ENCODE data around the gene BLCAP. TPM values are rescaled to one million over a fixed set of nuclear protein-coding genes. Genes with fewer than 3 reads are reported as not detected.
"Not testable (repeated sequence)": the region's sequence is repeated elsewhere in the genome, so short reads cannot be mapped to it uniquely, and the experiment has no call there.

The BLCAP gene
- total RNA-seq, 4 donors from 2014 or later, result 66.4 to 104 (median 78.1) TPM

DNA sequence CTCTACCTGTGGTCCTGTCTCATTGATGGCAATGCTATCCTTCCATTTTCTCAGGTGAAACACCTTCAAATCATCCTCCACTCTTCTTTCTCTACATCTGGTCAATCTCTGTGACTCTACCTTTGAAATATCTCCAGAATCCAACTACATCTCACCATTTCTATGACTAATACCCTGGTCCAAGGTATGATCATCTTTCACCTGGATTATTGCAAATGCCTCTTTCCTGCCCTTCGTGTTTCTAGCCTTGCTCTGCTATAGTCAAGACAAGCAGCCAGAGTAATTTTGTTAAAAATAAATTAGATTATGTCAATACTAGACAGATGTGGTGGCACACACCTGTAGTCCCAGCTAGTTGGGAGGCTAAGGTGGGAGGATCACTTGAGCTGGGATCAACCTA is 17.8 kb upstream of the BLCAP start:
- TF ChIP-seq CTCF (IDR thresholded peaks at IDR 0.05) (no peak), POLR2A (IDR thresholded peaks at IDR 0.05) (no peak)
- H3K27me3 ChIP-seq, result peaks cover 0 to 4% (median 0%) of the 10 kb centered on the region in 4 donors
- H3K9me3 ChIP-seq, result no peaks in the 10 kb centered on the region
- WGBS, 2 donors, result 67 to 82% methylated on average over 1 of the region's 1 CpG
- H3K27ac ChIP-seq, result no peak overlapping the region
- no peak for DNase-seq
- H3K4me3 ChIP-seq, result no peak overlapping the region
- intact Hi-C loops (cut with DNase I), result no loop called here
- no peaks in the 10 kb centered on the region for H3K4me1 ChIP-seq
- H3K36me3 ChIP-seq, result no peaks in the 10 kb centered on the region

DNA sequence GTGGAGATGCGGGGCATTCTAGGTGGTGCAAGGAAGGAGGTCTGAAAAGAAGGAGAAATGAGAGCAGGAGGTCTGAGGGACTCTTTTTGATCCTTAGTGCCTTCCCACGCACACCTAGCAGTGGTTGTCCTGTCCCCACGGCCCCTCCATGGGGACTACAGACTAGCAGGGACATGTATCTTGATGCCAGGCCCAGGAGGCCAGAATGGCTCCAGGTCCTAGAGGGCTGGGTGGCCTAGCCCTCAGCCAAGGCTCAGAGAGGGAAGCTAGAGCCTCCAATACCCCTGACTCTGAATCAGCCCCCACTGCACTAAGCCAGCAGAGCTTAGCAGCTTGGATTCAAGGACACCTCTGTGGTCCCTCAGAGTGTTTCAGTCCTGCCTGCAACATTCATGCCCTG is 16.7 kb upstream of the BLCAP start:
- peaks cover 0 to 4% (median 0%) of the 10 kb centered on the region in 4 donors for H3K27me3 ChIP-seq
- H3K9me3 ChIP-seq, result no peaks in the 10 kb centered on the region
- 43 to 46% methylated on average over 1 to 3 of the region's 3 CpGs for WGBS, 2 donors
- DNase-seq, result no peak
- intact Hi-C loops (cut with DNase I), result no loop called here
- no peak for TF ChIP-seq POLR2A (IDR thresholded peaks at IDR 0.05)
- no peak for TF ChIP-seq CTCF (IDR thresholded peaks at IDR 0.05)
- no peaks in the 10 kb centered on the region for H3K4me1 ChIP-seq
- no peak overlapping the region for H3K27ac ChIP-seq
- no peak overlapping the region for H3K4me3 ChIP-seq
- no peaks in the 10 kb centered on the region for H3K36me3 ChIP-seq

DNA sequence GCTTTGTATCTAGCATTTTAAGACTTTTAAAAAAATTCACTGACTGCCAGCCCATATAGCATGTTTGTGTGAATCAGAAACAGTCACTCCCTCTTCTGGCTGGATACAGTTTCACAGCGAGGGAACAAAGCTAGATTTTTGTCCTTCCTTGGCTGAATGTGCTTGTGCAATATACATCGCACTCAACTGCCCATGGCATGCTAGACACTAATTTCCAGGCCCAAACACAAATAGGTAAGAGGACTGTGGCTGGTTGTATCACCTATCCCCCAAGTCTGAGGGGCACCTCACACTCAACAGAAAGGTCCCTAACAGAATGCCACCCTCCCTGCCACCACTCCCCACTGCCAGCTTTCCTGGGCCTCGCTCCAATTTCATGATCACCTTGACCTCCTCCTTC is 16.2 kb upstream of the BLCAP start:
- DNase-seq, result no peak
- WGBS, 2 donors, result 39 to 44% methylated on average over 2 to 3 of the region's 3 CpGs
- H3K4me1 ChIP-seq, result peaks cover 0 to 5% (median 0%) of the 10 kb centered on the region in 3 donors

DNA sequence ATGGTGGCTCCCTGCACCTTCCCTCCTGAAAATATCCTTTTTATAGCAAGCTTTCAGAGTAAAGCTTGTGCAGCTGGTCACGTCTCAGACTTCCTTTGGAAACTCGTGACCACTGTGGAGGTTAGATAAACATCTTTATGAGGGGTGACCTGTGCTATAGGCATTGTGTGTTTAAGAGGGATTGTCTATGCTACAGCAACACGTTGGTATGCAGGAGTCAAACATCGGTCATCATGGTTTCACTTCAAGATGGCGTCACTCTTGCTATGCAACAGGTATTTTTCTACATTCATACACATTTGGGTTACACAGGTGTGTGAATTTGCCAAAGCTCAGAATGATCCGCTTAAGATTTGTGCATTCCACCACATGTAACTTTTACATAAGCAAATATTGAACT is 14.6 kb upstream of the BLCAP start:
- 58 to 64% methylated on average over 6 of the region's 6 CpGs for WGBS, 2 donors
- Histone ChIP-seq H3K27ac (no peak overlapping the region), H3K4me3 (no peak overlapping the region), H3K36me3 (no peaks in the 10 kb centered on the region), H3K4me1 (peaks cover 0 to 13% (median 0%) of the 10 kb centered on the region in 3 donors), H3K9me3 (no peaks in the 10 kb centered on the region), H3K27me3 (peaks cover 0 to 4% (median 0%) of the 10 kb centered on the region in 4 donors)
- intact Hi-C loops (cut with DNase I), result no loop called here
- DNase-seq, result no peak
- TF ChIP-seq CTCF (IDR thresholded peaks at IDR 0.05) (no peak), POLR2A (IDR thresholded peaks at IDR 0.05) (no peak)

More for the DNA sequence above, 16.2 kb upstream of the BLCAP start:
- no peaks in the 10 kb centered on the region for H3K36me3 ChIP-seq
- intact Hi-C loops (cut with DNase I), result no loop called here
- H3K9me3 ChIP-seq, result no peaks in the 10 kb centered on the region
- no peak overlapping the region for H3K27ac ChIP-seq
- H3K4me3 ChIP-seq, result no peak overlapping the region
- peaks cover 0 to 4% (median 0%) of the 10 kb centered on the region in 4 donors for H3K27me3 ChIP-seq
- TF ChIP-seq CTCF (IDR thresholded peaks at IDR 0.05) (peak in 1 of 6 experiments; percentile 29), POLR2A (IDR thresholded peaks at IDR 0.05) (no peak)

- no peaks in the 10 kb centered on the region for H3K9me3 ChIP-seq
- no peak for DNase-seq
- TF ChIP-seq CTCF (IDR thresholded peaks at IDR 0.05) (no peak), POLR2A (IDR thresholded peaks at IDR 0.05) (no peak)
- H3K27ac ChIP-seq, result no peak overlapping the region
- intact Hi-C loops (cut with DNase I), result no loop called here
- 78 to 96% methylated on average over 5 of the region's 5 CpGs for WGBS, 2 donors
- peaks cover 0 to 13% (median 0%) of the 10 kb centered on the region in 3 donors for H3K4me1 ChIP-seq
- no peak overlapping the region for H3K4me3 ChIP-seq
- no peaks in the 10 kb centered on the region for H3K36me3 ChIP-seq
- H3K27me3 ChIP-seq, result peaks cover 0 to 4% (median 0%) of the 10 kb centered on the region in 4 donors
Observed at GRCh38 chr20:37541326-37541725, 13.7 kb upstream of the BLCAP start.

- H3K27me3 ChIP-seq; H3K4me3 ChIP-seq; H3K36me3 ChIP-seq; H3K9me3 ChIP-seq; DNase-seq; H3K27ac ChIP-seq; intact Hi-C loops (cut with DNase I): not testable (repeated sequence)
- peaks cover 0 to 13% (median 0%) of the 10 kb centered on the region in 3 donors for H3K4me1 ChIP-seq
- 55 to 72% methylated on average over 1 of the region's 1 CpG for WGBS, 2 donors
Observed at GRCh38 chr20:37540838-37541237, 13.2 kb upstream of the BLCAP start.
